CD4-positive, alpha-beta memory T cell (primary cell): ENCODE results near the gene PRKAB1. TPM values are rescaled to one million over a fixed set of nuclear protein-coding genes. Genes with fewer than 3 reads are reported as not detected.

Source experiments
- CTCF ChIA-PET: fragments of 350-600 bp; sonication (Branson Sonifier 250); formaldehyde crosslinking; loops from one replicate; lab custom pipeline; 2021; ENCODE audit warnings: inconsistent platforms; ENCODE audit not compliant: partially characterized antibody; lab: Charles Lee
- POLR2A ChIA-PET: fragments of 350-600 bp; sonication (Branson Sonifier 250); formaldehyde crosslinking; loops from one replicate; lab custom pipeline; 2021; ENCODE audit not compliant: partially characterized antibody; lab: Charles Lee
- DNase-seq, 5 donors: peaks; one replicate each; pipeline versions ENCODE4 v3.0.0 to v3.0.0-alpha.2; 2020 to 2022; ENCODE audit warnings: mixed read lengths in 1 of 5
- H3K27ac ChIP-seq: one replicate; pipeline ENCODE4 v1.7.0; 2013; ENCODE audit warnings: low read depth, low read length
- H3K27me3 ChIP-seq: 2 replicates; pipeline ENCODE4 v1.7.0; 2013; ENCODE audit warnings: mild to moderate bottlenecking, low read length, moderate library complexity; ENCODE audit not compliant: insufficient read depth
- H3K36me3 ChIP-seq: 2 replicates; pipeline ENCODE4 v1.7.0; 2013; ENCODE audit warnings: mild to moderate bottlenecking, low read length, moderate library complexity; ENCODE audit not compliant: insufficient read depth
- H3K4me1 ChIP-seq: 2 replicates; pipeline ENCODE4 v1.7.0; 2013; ENCODE audit warnings: mild to moderate bottlenecking, low read length, moderate library complexity; ENCODE audit not compliant: insufficient read depth
- H3K4me3 ChIP-seq, 2 donors: one replicate each; pipeline ENCODE4 v1.7.0; 2013; ENCODE audit warnings: low read length in 2 of 2, mild to moderate bottlenecking in 1 of 2
- H3K9me3 ChIP-seq, 2 donors: one replicate each; pipeline ENCODE4 v1.7.0; 2013; ENCODE audit warnings: low read length in 2 of 2, control low read depth in 1 of 2; ENCODE audit not compliant: control insufficient read depth in 1 of 2
- H3K27ac Mint-ChIP-seq, 7 donors: one replicate each; pipeline ENCODE4 v1.8.0; 2020 to 2021; ENCODE audit warnings: mixed read lengths in 7 of 7, mild to moderate bottlenecking in 6 of 7, inconsistent platforms in 3 of 7, moderate library complexity in 3 of 7
- H3K27me3 Mint-ChIP-seq, 2 donors: one replicate each; pipeline ENCODE4 v1.8.0; 2020 to 2021; ENCODE audit warnings: mixed read lengths in 2 of 2
- H3K36me3 Mint-ChIP-seq, 2 donors: one replicate each; pipeline ENCODE4 v1.8.0; 2020 to 2021; ENCODE audit warnings: mixed read lengths in 2 of 2, inconsistent platforms in 1 of 2, mild to moderate bottlenecking in 1 of 2
- H3K4me1 Mint-ChIP-seq, 4 donors: one replicate each; pipeline ENCODE4 v1.8.0; 2020 to 2021; ENCODE audit warnings: mixed read lengths in 4 of 4, mild to moderate bottlenecking in 1 of 4
- H3K4me3 Mint-ChIP-seq, 8 donors: one replicate each; pipeline ENCODE4 v1.8.0; 2020 to 2021; ENCODE audit warnings: mixed read lengths in 8 of 8, mild to moderate bottlenecking in 7 of 8, moderate library complexity in 6 of 8, inconsistent platforms in 3 of 8
- H3K9me3 Mint-ChIP-seq, 8 donors: one replicate each; pipeline ENCODE4 v1.8.0; 2020 to 2021; ENCODE audit warnings: mixed read lengths in 8 of 8, mild to moderate bottlenecking in 5 of 8, inconsistent platforms in 3 of 8, moderate library complexity in 1 of 8
- intact Hi-C: fragments of 100-400 bp; cut with micrococcal nuclease; formaldehyde crosslinking; loops from one replicate; pipeline ENCODE4 v1.15.1; 2023
- microRNA-seq: library from miRNA; unstranded; fragments of <30 nt; microRNA quantifications from one replicate; pipeline ENCODE4 v1.2.0, GENCODE V29; 2021; ENCODE audit warnings: borderline replicate concordance, borderline number of aligned reads, borderline microRNAs expressed, mixed read lengths
- polyA plus RNA-seq, 2 donors: library from polyadenylated mRNA; unstranded; fragments of 300-500 nt; fragmentation: Illumina TruSeq; gene quantifications; one replicate each; pipeline ENCODE4 v1.2.3, GENCODE V29; 2021
- total RNA-seq, 2 experiments: library from RNA; stranded (reverse); gene quantifications; one replicate each; pipeline ENCODE4 v1.2.3, GENCODE V29; 2021

PRKAB1 gene
- total and polyA plus RNA-seq, 4 experiments from 2014 or later, result 41.7 to 59.3 (median 45.5) TPM

GRCh38 chr12:119730381-119730780 lies 62.4 kb downstream of the PRKAB1 start:
- CTCF ChIA-PET, result no interaction called here
- Histone ChIP-seq H3K27me3 (no peaks in the 10 kb centered on the region), H3K27ac (no peak overlapping the region), H3K9me3 (no peaks in the 10 kb centered on the region), H3K4me3 (no peak overlapping the region), H3K36me3 (no peaks in the 10 kb centered on the region), H3K4me1 (no peaks in the 10 kb centered on the region)
- intact Hi-C loops, result no loop called here
- Mint-ChIP-seq H3K9me3 (no peaks in the 10 kb centered on the region), H3K4me1 (peaks cover 0 to 1% (median under 1%) of the 10 kb centered on the region in 4 donors), H3K4me3 (no peak overlapping the region), H3K27ac (no peak overlapping the region), H3K36me3 (no peaks in the 10 kb centered on the region), H3K27me3 (no peaks in the 10 kb centered on the region)
- DNase-seq, result no peak
- POLR2A ChIA-PET, result no interaction called here

Small RNA genes lying within 50 kb of the gene (microRNA-seq; reads per million reads assigned to microRNA genes)
- not detected for gene MIR1178

Other genes starting within 250 kb of the PRKAB1 start
- not detected for gene TMEM233, start 74.4 kb upstream of the PRKAB1 start, total RNA-seq
- not detected for gene TMEM233, start 74.4 kb upstream of the PRKAB1 start, polyA plus RNA-seq
- 1 to 10 TPM; 1.6 to 3.5 TPM for gene CIT, start 209.2 kb downstream of the PRKAB1 start, total RNA-seq
- 1 to 10 TPM in 1 of 2 donors, not detected in 1; 1.0 TPM for gene CIT, start 209.2 kb downstream of the PRKAB1 start, polyA plus RNA-seq